GM21360 (cell line): Measurements from ENCODE around the gene GPC2.

ENCODE experiments used
- ATAC-seq: cut with Tn5 transposase; IDR thresholded peaks from one replicate; pipeline ENCODE4 v1.9.1; 2021; ENCODE audit warnings: mild to moderate bottlenecking, moderate library complexity; ENCODE audit not compliant: unreplicated experiment

The GPC2 gene

DNA sequence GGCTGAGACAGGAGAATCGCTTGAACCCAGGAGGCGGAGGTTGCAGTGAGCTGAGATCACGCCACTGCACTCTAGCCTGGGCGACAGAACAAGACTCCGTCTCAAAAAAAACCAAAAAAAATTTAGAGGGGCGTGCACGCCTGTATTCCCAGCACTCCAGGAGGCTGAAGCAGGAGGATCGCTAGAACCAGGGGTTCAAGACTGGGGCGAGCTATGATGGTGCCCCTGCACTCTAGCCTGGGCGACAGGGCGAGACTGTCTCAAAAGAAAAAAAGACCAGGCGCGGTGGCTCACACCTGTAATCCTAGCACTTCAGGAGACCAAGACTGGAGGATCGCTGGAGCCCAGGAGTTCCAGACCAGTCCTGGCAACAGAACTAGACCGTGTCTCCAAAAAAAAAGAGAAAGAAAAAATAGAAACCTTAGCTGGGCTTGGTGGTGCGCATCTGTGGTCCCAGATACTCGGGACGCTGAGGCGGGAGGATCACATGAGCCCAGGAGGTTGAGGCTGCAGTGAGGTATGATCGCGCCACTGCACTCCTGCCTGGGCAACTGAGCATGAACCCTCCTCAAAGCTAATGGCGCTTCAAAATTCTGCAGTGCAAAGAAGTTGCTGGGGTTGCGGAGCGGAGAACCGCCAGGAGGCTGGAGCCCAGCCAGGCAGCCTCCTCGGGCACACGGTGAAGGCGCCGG lies 50.8 kb downstream of the GPC2 start:
- ATAC-seq = no peak

DNA sequence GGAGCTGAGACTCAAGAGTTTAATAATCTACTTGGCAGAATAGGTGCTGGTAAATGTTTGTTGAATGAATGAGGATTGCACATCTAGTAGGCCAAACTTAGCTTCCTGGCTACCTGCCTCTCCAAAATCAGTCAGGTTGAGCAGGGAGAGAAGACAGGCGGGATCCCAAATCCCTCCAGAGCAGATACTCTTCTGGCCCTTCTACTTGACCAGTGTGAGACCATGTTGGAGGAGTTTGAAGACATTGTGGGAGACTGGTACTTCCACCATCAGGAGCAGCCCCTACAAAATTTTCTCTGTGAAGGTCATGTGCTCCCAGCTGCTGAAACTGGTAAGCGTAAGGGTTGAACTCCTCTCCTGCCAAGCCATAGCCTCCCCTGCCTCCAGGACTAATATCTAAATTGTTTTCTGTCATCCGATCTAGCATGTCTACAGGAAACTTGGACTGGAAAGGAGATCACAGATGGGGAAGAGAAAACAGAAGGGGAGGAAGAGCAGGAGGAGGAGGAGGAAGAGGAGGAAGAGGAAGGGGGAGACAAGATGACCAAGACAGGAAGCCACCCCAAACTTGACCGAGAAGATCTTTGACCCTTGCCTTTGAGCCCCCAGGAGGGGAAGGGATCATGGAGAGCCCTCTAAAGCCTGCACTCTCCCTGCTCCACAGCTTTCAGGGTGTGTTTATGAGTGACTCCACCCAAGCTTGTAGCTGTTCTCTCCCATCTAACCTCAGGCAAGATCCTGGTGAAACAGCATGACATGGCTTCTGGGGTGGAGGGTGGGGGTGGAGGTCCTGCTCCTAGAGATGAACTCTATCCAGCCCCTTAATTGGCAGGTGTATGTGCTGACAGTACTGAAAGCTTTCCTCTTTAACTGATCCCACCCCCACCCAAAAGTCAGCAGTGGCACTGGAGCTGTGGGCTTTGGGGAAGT lies 52.6 kb downstream of the GPC2 start:
- ATAC-seq = no peak

DNA sequence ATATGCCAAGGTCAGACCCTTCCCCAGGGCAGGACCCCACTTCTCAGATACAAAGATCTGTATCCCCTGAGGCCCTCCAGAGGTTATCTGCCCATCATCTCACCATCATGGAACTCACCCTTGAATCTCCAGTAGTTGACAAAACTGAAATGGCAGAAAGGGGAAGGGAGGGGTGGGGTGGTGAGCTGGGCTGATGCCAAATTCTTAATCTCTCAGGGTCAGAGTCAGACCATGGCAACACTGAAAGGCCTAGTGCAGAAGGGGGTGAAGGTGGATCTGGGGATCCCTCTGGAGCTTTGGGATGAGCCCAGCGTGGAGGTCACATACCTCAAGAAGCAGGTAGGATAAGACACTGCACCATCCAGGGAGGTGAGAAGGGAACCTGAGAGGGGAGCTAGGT lies 54.6 kb downstream of the GPC2 start:
- ATAC-seq = no peak

- ATAC-seq = no peak
Observed at GRCh38 chr7:100122067-100122466, 55.1 kb downstream of the GPC2 start.

DNA sequence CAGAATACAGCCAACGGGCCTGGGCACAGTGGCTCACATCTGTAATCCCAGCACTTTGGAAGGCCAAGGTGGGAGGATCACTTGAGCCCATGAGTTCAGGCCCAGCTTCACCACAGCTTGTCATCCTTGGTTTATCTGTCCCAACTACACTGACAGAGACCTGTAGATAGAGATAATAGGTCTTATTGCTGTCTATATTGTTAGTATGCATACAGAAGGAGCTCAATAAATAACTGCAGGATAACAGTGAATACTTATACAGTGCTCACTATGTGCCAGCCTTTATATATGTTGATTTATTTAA lies 56.5 kb downstream of the GPC2 start:
- no peak for ATAC-seq

DNA sequence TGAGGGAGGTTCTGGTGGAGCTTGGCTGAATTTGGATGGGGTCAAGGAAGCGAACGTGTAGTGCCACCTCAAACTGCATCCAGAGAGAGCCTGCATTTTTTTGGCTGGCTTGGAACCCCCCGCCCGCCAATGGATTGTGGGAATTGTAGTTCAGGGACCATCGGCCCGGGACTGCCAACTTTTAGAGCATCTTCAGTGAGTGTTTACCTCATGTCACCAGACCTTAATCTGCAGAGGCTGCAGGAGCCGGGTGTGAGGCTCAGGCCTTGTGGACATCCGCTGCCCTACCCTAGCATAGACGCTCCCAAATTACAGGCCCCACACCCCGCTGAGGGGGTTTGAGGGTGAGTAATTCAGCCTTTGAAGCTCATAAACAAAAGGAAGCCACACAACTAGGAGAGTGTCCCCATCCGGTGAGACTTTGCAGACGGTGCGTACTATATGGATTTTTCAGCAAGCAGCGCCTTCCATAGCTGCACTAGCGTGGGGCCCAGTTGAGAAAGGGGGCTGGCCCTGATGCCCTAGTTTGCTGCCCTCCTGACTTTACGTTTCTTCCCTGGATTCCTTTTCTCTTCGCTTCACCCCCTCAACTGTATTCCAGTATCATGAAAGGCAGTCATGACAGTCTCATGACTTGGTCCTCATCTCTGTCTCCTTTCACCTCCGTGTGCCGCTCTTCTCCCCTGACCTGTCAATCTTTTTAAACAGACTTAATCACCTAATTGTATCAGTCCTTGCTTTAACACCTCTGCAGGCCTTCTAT lies 57.0 kb downstream of the GPC2 start:
- peak; percentile 31 for ATAC-seq
